Limb (tissue), 2 donors: ENCODE measurements around the gene MARK3.
"Not testable (repeated sequence)": the region's sequence is repeated elsewhere in the genome, so short reads cannot be mapped to it uniquely, and the experiment has no call there.

Experiments used
- DNase-seq, 2 donors: peaks; one replicate each; pipeline ENCODE4 v3.0.0-alpha.2; 2016; ENCODE audit errors: extremely low spot score in 2 of 2

MARK3 gene

GRCh38 chr14:103385152-103385928, at the start of gene MARK3:
TSS of gene MARK3 (plus strand) at chr14:103385415. CDS start at chr14:103386030, 615 bp downstream.
- peak; percentile 97 to 98 for DNase-seq

GRCh38 chr14:103336191-103336590, 49.0 kb upstream of the MARK3 start:
- no peak for DNase-seq

- DNase-seq = no peak
Observed at GRCh38 chr14:103337794-103338193, 47.4 kb upstream of the MARK3 start.

- DNase-seq = no peak
Observed at GRCh38 chr14:103339561-103339960, 45.7 kb upstream of the MARK3 start.

- no peak for DNase-seq
Observed at GRCh38 chr14:103340480-103341212, 44.6 kb upstream of the MARK3 start.

- DNase-seq = no peak
Observed at GRCh38 chr14:103341250-103342129, 43.7 kb upstream of the MARK3 start.

- DNase-seq = no peak
Observed at GRCh38 chr14:103343164-103343879, 41.9 kb upstream of the MARK3 start.

GRCh38 chr14:103343905-103344797, 41.1 kb upstream of the MARK3 start:
- no peak for DNase-seq

GRCh38 chr14:103346286-103346685, 38.9 kb upstream of the MARK3 start:
- no peak for DNase-seq

- DNase-seq = no peak
Observed at GRCh38 chr14:103347091-103347815, 38.0 kb upstream of the MARK3 start.

- DNase-seq = no peak
Observed at GRCh38 chr14:103348154-103348553, 37.1 kb upstream of the MARK3 start.

GRCh38 chr14:103349982-103350381, 35.2 kb upstream of the MARK3 start:
- no peak for DNase-seq

- no peak for DNase-seq
Observed at GRCh38 chr14:103353362-103353761, 31.9 kb upstream of the MARK3 start.

GRCh38 chr14:103354141-103354540, 31.1 kb upstream of the MARK3 start:
- DNase-seq = no peak

- no peak for DNase-seq
Observed at GRCh38 chr14:103356024-103356682, 29.1 kb upstream of the MARK3 start.

- DNase-seq = not testable (repeated sequence)
Observed at GRCh38 chr14:103357552-103357951, 27.7 kb upstream of the MARK3 start.

GRCh38 chr14:103360548-103360947, 24.7 kb upstream of the MARK3 start:
- no peak for DNase-seq

- DNase-seq = no peak
Observed at GRCh38 chr14:103361867-103362266, 23.3 kb upstream of the MARK3 start.

GRCh38 chr14:103362780-103363179, 22.4 kb upstream of the MARK3 start:
- no peak for DNase-seq
